Measurements from ENCODE around the gene MUC6.

MUC6 gene

DNA sequence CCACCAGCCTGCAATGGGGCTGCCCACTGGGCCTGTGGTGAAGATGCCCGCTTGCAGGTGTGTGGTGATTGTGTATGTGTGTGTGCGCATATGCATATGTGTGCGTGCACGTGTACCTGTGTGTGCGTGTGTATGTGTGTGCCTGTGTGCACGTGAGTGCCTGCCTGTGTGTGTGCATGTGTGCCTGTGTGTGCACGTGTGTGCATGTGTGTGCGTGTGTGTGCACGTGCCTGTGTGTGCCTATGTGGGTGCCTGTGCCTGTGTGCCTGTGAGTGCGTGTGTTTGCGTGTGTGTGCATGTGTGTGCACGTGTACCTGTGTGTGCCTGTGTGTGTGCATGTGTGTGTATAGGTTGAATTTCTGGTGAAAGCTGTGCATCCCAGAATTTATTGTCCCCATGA lies 2.4 kb upstream of the MUC6 start:
- no peak overlapping the region for H3K4me3 ChIP-seq (ENCODE audit: low read length)
- no peaks in the 10 kb centered on the region for H3K9me3 ChIP-seq (ENCODE audit: insufficient read depth, low read depth, low read length)
- no peaks in the 10 kb centered on the region for H3K4me1 ChIP-seq (ENCODE audit: insufficient read depth, low read length)
- H3K27me3 ChIP-seq (ENCODE audit: insufficient read depth, low read length) = no peaks in the 10 kb centered on the region
- no peak overlapping the region for H3K9ac ChIP-seq (ENCODE audit: low read depth, low read length)
- H3K27ac ChIP-seq (ENCODE audit: low read length) = no peak overlapping the region
- H3K36me3 ChIP-seq (ENCODE audit: insufficient read depth, low read depth, low read length) = no peaks in the 10 kb centered on the region

DNA sequence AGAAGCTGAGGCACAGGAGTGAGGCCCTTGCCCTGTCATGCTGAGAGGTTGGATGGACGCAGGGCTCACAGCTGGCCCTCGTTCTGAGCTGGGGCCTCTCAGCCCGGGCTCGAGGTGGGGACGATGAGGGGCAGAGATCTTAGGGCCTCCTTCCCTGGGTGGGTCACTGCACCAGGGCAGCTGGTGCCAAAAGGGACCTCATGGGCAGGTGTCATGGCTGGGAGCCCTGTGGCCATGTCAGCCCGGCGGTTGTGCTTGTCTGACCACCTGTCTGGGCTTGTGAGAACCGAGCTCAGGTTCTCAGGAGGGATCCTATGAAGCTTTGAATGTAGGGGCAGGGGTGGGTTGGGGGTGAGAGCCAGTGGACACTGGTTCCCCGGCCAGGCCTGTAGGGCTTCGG lies 1.8 kb upstream of the MUC6 start:
- H3K4me1 ChIP-seq (ENCODE audit: insufficient read depth, low read length) = no peaks in the 10 kb centered on the region
- H3K9me3 ChIP-seq (ENCODE audit: insufficient read depth, low read depth, low read length) = no peaks in the 10 kb centered on the region
- no peak overlapping the region for H3K4me3 ChIP-seq (ENCODE audit: low read length)
- H3K27me3 ChIP-seq (ENCODE audit: insufficient read depth, low read length) = no peaks in the 10 kb centered on the region
- H3K9ac ChIP-seq (ENCODE audit: low read depth, low read length) = no peak overlapping the region
- no peaks in the 10 kb centered on the region for H3K36me3 ChIP-seq (ENCODE audit: insufficient read depth, low read depth, low read length)
- no peak overlapping the region for H3K27ac ChIP-seq (ENCODE audit: low read length)

DNA sequence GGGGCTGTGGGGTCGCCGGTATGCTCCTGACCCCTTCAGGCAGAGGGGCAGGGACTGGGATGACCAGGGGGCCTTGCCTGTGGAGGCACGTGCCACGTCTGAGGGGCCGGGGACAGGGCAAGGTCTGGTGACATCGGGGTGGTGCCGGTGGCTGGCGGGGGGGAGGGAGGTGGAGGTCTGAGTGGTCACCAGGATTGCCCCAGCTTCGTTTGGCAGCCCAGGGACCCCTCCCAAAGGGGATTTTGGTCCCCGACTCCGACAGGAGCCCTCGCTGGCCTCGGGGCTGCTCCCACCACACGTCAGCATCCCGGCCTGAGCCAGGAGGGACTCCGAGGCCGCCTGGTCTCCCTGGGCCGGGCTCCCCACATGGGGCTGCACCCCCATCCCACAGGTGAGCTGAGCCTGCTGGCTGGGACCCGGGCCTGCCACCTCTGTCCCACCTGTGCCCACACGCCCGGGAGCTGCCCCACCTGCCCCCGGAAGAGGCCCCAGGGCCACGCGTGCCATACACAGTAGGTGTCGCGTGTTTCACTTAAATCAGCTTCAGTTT lies 1.1 kb upstream of the MUC6 start:
- H3K4me1 ChIP-seq (ENCODE audit: insufficient read depth, low read length) = no peaks in the 10 kb centered on the region
- no peaks in the 10 kb centered on the region for H3K9me3 ChIP-seq (ENCODE audit: insufficient read depth, low read depth, low read length)
- no peak overlapping the region for H3K27ac ChIP-seq (ENCODE audit: low read length)
- no peaks in the 10 kb centered on the region for H3K27me3 ChIP-seq (ENCODE audit: insufficient read depth, low read length)
- no peak overlapping the region for H3K9ac ChIP-seq (ENCODE audit: low read depth, low read length)
- H3K4me3 ChIP-seq (ENCODE audit: low read length) = no peak overlapping the region
- no peaks in the 10 kb centered on the region for H3K36me3 ChIP-seq (ENCODE audit: insufficient read depth, low read depth, low read length)

DNA sequence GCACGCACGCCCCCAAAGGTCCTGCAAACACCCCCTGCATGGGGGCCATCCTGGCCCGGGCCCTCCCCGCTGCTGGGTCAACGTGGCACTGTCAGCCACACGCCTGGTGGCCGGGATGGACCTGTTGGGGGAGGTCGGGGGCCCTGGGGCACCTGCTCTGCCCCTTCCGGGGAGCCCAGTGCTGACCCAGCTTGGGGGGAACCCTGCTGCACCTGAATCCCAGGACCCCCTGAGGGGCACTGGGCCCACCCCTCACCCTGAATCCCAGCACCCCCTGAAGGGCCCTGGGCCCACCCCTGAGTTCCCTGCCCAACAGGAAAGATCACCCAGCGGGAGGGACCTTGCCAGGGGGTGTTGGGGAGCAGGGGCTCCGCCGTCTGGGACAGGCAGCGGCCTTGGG lies 413 bp upstream of the MUC6 start:
- Histone ChIP-seq H3K9ac (ENCODE audit: low read depth, low read length) (no peak overlapping the region), H3K4me3 (ENCODE audit: low read length) (no peak overlapping the region), H3K27ac (ENCODE audit: low read length) (no peak overlapping the region), H3K27me3 (ENCODE audit: insufficient read depth, low read length) (no peaks in the 10 kb centered on the region), H3K9me3 (ENCODE audit: insufficient read depth, low read depth, low read length) (no peaks in the 10 kb centered on the region), H3K36me3 (ENCODE audit: insufficient read depth, low read depth, low read length) (no peaks in the 10 kb centered on the region), H3K4me1 (ENCODE audit: insufficient read depth, low read length) (no peaks in the 10 kb centered on the region)

DNA sequence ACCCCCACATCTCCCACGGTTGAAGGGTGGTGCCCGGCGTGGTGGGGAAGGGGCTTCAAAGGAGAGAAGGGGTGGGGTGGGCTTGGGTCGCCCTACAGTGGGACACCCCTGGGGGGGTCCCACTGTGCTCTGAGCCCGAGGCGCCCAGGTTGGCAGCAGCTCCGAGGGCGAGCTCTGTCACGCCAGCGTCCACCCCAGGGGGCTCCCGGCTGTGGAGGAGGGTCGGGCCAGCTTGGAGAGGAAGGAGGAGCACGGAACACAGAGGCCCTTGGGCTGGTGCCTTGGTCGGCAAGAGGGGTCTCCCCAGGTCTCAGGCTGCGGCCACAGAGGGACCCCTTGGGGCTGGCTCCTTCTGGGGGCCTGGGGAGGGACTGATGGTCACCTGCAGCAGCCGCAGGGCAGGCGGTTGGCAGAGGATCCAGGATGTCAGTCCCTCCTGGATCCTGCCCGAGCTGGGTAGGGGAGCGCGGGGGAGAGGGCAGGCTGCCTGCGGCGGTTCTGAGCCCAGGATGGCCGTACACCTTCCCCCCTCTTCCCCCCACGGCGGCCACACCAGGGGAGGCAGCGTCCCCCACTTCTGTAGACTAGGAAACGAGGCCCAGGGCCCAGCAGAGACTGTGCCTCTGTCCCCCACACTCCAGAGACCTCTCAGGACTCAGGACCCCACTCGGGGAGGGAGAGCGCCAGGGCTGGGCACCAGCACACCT lies 788 bp downstream of the MUC6 start:
- Histone ChIP-seq H3K27ac (ENCODE audit: low read length) (no peak overlapping the region), H3K4me3 (ENCODE audit: low read length) (no peak overlapping the region), H3K27me3 (ENCODE audit: insufficient read depth, low read length) (no peaks in the 10 kb centered on the region), H3K9ac (ENCODE audit: low read depth, low read length) (no peak overlapping the region), H3K9me3 (ENCODE audit: insufficient read depth, low read depth, low read length) (no peaks in the 10 kb centered on the region), H3K36me3 (ENCODE audit: insufficient read depth, low read depth, low read length) (no peaks in the 10 kb centered on the region), H3K4me1 (ENCODE audit: insufficient read depth, low read length) (no peaks in the 10 kb centered on the region)

DNA sequence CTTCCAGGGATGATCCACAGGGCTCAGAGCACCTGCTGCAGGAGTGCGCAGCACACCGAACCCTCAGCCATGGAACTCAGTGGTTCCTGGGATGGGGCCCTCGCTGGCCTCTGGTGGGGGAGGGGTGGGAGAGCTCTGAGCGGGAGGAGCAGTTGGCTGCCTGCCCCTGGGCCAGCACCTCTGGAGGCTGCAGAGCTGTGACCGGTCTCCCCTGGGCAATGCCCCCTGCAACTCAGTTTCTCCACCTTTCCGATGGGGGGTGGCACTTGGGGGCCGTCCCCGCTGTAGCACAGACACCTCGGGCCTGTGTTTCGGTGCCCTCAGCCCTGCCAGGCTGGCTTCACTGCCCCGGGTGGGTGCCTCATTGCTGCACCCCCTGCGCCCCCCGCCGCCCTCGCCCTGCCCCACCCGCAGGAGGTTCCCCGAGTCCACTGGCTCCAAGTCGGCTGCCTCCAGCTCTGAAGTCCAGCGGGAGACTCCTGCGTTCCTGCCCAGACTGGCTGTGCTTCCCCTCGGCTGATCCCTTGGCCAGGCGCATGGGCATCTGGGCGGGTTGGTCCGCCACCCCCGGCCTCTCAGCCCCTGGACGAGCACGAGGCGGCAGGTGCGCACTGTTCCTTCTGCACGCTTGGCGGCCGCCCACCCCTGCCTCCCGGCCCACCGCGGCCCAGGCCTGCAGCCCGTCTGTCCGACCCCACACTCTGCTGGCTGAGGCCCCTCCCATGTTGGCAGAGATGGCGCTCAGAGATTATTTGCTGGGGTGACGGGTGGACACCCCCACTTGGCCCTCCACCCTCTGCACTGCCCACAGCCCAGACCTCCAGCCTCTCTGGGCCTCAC lies 1.8 kb downstream of the MUC6 start:
- Histone ChIP-seq H3K9me3 (ENCODE audit: insufficient read depth, low read depth, low read length) (no peaks in the 10 kb centered on the region), H3K27ac (ENCODE audit: low read length) (no peak overlapping the region), H3K4me1 (ENCODE audit: insufficient read depth, low read length) (no peaks in the 10 kb centered on the region), H3K4me3 (ENCODE audit: low read length) (no peak overlapping the region), H3K9ac (ENCODE audit: low read depth, low read length) (no peak overlapping the region), H3K27me3 (ENCODE audit: insufficient read depth, low read length) (no peaks in the 10 kb centered on the region), H3K36me3 (ENCODE audit: insufficient read depth, low read depth, low read length) (no peaks in the 10 kb centered on the region)

DNA sequence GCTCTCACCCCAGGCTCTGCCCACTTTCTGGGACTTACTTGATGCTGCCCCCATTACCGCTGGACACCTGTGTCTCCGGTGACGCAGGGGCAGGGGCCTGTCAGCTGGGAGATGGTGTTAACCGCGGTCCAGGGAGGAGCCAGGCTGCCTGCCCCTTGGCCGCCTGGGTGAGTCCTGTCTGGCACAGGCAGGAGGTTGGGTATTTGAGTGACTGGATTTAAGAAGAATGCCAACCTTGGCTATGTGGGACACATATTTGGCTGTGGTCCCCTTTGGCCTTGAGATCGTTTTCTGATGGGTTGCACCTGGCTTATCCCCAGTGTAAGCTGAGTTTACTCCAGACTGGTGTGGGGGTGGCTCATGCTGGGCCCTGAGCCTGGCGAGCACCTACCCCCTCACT lies 2.5 kb downstream of the MUC6 start:
- Histone ChIP-seq H3K36me3 (ENCODE audit: insufficient read depth, low read depth, low read length) (no peaks in the 10 kb centered on the region), H3K9ac (ENCODE audit: low read depth, low read length) (no peak overlapping the region), H3K9me3 (ENCODE audit: insufficient read depth, low read depth, low read length) (no peaks in the 10 kb centered on the region), H3K27ac (ENCODE audit: low read length) (no peak overlapping the region), H3K4me1 (ENCODE audit: insufficient read depth, low read length) (no peaks in the 10 kb centered on the region), H3K4me3 (ENCODE audit: low read length) (no peak overlapping the region), H3K27me3 (ENCODE audit: insufficient read depth, low read length) (no peaks in the 10 kb centered on the region)

DNA sequence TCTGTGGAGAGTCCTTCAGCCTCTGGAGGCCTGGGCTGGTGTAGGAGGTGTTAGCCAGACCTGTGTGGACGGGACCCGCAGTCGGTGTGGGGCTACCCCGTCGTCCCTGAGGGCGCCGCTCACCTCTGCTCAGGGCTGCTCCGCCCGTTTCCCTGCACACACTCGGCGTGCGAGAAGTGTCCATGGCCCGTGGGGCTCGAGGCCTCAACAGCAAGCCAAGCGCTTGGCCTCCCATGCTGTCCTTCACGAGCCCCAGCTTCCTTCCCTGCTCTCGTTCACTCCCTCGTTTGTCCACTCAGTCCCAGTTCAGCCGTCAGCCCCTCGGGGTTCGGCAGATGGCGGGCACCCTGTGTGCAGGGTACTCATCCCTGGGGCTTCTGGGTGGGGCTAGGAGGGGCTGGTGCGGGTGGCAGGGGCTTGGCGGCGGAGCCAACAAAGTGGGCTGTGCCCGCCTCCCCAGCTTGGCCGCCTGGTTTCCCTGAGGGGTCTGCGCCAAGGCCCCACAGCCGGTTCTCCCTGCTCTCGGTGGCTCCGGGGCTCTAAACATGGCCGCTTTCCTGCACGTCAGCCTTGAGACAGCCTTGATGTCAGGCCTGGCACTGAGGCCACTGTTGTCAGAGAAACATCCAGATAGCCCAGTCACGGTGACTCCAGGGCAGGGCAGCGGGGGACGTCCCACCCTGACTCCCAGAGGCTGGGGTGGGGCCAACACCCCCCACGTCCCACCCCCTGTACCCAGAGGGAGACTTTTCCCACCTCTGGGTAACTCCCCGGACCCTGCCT lies 3.3 kb downstream of the MUC6 start:
- H3K9me3 ChIP-seq (ENCODE audit: insufficient read depth, low read depth, low read length) = no peaks in the 10 kb centered on the region
- no peak overlapping the region for H3K9ac ChIP-seq (ENCODE audit: low read depth, low read length)
- H3K27ac ChIP-seq (ENCODE audit: low read length) = no peak overlapping the region
- no peaks in the 10 kb centered on the region for H3K4me1 ChIP-seq (ENCODE audit: insufficient read depth, low read length)
- H3K36me3 ChIP-seq (ENCODE audit: insufficient read depth, low read depth, low read length) = no peaks in the 10 kb centered on the region
- H3K27me3 ChIP-seq (ENCODE audit: insufficient read depth, low read length) = no peaks in the 10 kb centered on the region
- H3K4me3 ChIP-seq (ENCODE audit: low read length) = no peak overlapping the region

DNA sequence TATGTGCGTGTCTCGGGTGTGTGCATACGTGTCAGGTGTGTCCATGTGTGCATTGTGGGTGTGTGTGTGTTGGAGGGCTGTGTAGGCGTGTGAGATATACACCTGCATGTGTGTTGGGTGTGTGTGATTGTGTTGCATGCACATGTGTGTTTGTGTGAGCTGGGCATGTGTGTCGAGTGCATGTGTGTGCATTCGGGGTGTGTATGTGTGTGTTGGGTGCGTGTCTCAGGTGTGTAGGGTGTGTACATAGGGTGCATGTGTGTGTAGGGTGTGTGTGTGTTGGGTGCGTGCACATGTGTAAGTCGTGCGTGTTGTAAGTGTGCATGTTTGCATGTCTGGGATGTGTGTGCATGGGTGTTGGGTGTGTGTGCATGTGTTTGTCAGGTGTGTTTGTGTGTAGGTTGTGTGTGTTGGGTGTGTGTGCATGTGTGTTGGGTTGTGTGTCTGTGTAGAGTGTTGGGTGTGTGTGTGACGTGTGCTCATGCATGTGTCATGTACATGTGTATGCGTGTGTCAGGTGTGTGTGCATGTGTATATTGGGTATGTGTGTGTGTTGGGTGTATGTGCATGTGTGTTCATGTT lies 4.1 kb downstream of the MUC6 start:
- Histone ChIP-seq H3K4me1 (ENCODE audit: insufficient read depth, low read length) (no peaks in the 10 kb centered on the region), H3K27ac (ENCODE audit: low read length) (no peak overlapping the region), H3K27me3 (ENCODE audit: insufficient read depth, low read length) (no peaks in the 10 kb centered on the region), H3K4me3 (ENCODE audit: low read length) (no peak overlapping the region), H3K9ac (ENCODE audit: low read depth, low read length) (no peak overlapping the region), H3K36me3 (ENCODE audit: insufficient read depth, low read depth, low read length) (no peaks in the 10 kb centered on the region), H3K9me3 (ENCODE audit: insufficient read depth, low read depth, low read length) (no peaks in the 10 kb centered on the region)

DNA sequence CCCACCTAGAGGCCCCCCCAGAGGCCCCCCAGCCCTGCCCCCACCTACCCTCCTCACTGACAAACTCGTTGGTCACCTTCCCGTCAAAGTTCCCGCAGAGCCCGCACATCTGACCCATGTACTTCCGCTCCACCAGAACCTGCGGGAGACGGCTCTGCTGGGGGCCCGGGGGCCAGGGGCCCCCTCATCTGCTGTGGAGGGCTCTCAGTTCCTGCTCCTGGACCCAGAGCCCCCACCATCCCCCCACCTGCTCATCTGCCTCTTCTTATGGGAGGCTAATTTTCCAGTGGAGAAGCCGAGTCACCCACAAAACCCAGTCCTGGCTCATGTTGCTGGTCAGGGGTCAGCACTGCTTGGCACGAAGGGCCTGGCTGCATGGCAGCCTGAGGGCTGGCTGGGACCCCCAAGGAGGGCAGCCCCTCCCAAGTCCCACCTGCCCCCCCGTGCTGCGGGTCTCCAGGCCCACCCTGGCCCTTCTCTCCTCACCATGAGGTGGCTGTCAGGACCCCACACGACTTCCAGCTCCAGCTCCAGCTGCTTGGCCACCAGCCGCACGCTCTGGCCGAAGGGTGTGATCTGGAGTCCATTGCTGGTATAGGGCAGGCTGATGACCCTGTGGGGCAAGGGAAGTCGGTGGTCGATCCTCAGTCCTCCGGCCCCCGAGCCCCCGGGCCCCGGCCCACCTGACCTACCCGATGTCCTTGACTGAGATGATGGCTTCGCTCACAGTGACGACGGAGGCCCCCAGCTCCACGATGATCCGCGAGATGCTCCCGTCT lies 5.2 kb downstream of the MUC6 start:
- no peaks in the 10 kb centered on the region for H3K36me3 ChIP-seq (ENCODE audit: insufficient read depth, low read depth, low read length)
- no peaks in the 10 kb centered on the region for H3K27me3 ChIP-seq (ENCODE audit: insufficient read depth, low read length)
- no peaks in the 10 kb centered on the region for H3K9me3 ChIP-seq (ENCODE audit: insufficient read depth, low read depth, low read length)
- no peak overlapping the region for H3K4me3 ChIP-seq (ENCODE audit: low read length)
- no peaks in the 10 kb centered on the region for H3K4me1 ChIP-seq (ENCODE audit: insufficient read depth, low read length)
- H3K9ac ChIP-seq (ENCODE audit: low read depth, low read length) = no peak overlapping the region
- H3K27ac ChIP-seq (ENCODE audit: low read length) = no peak overlapping the region

DNA sequence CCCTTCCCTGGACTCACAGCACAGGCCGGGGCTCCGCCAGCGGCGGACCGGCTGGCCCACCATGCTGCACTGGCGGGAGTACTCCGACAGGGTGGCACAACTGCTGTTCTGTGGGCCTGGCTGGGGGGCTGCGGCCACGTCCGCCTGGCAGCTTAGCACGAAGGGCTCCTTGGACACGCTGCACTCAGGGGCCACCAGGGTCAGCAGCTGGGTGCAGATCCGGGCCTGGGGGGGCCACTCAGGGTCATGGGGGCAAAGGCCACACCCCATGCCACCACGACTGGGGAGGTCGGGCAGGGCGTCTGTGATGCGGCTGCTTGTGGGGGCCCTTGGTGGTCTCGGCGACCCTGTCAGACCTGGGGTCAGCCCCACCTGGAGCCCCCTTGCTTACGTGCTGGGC lies 6.0 kb downstream of the MUC6 start:
- H3K9ac ChIP-seq (ENCODE audit: low read depth, low read length) = no peak overlapping the region
- H3K4me3 ChIP-seq (ENCODE audit: low read length) = no peak overlapping the region
- no peaks in the 10 kb centered on the region for H3K36me3 ChIP-seq (ENCODE audit: insufficient read depth, low read depth, low read length)
- H3K4me1 ChIP-seq (ENCODE audit: insufficient read depth, low read length) = no peaks in the 10 kb centered on the region
- H3K27me3 ChIP-seq (ENCODE audit: insufficient read depth, low read length) = no peaks in the 10 kb centered on the region
- no peaks in the 10 kb centered on the region for H3K9me3 ChIP-seq (ENCODE audit: insufficient read depth, low read depth, low read length)
- H3K27ac ChIP-seq (ENCODE audit: low read length) = no peak overlapping the region

Measured in iPS-20b (cell line).